Right ventricle myocardium inferior (tissue), 1 donor: ENCODE measurements around the gene KRT37. TPM values are rescaled to one million over a fixed set of nuclear protein-coding genes. Genes with fewer than 3 reads are reported as not detected.
"Not testable (repeated sequence)": the region's sequence is repeated elsewhere in the genome, so short reads cannot be mapped to it uniquely, and the experiment has no call there.

Source experiments
- ATAC-seq: fragments of 200-7000 bp; cut with Tn5 transposase; one replicate; pipeline ENCODE4 v1.9.1; 2020; ENCODE audit warnings: mild to moderate bottlenecking, moderate library complexity
- DNase-seq: peaks from one replicate; pipeline ENCODE4 v3.0.0; 2021; ENCODE audit errors: missing footprints
- intact Hi-C: fragments of 100-400 bp; cut with DNase I; formaldehyde crosslinking; loops from one replicate; pipeline ENCODE4 v1.11.0; 2022
- total RNA-seq: library from RNA; stranded (reverse); fragmentation: NEBNext Ultra II Directional; extraction: Animal tissue kit (Norgen Biotek cat#: 25700); gene quantifications from one replicate; pipeline ENCODE4 v1.2.1, GENCODE V29; 2021
- donor health status: DM: no; HTN: yes; CAD: no; lungs with severe emphysema.

KRT37 gene
- total RNA-seq, 1 donor from 2014 or later: not detected

- intact Hi-C loops: no loop called here
- ATAC-seq (no peak), DNase-seq (no peak)
Observed at GRCh38 chr17:41415411-41415810, 9.0 kb downstream of the KRT37 start.

- ATAC-seq: no peak
- intact Hi-C loops: no loop called here
- no peak for DNase-seq
Observed at GRCh38 chr17:41413982-41414381, 10.4 kb downstream of the KRT37 start.

- ATAC-seq (no peak), DNase-seq (no peak)
- intact Hi-C loops: no loop called here
Observed at GRCh38 chr17:41413353-41413957, 10.9 kb downstream of the KRT37 start.

GRCh38 chr17:41411072-41411840 lies 13.1 kb downstream of the KRT37 start:
- DNase-seq: no peak
- ATAC-seq: no peak
- intact Hi-C loops: no loop called here

- ATAC-seq (no peak), DNase-seq (no peak)
- intact Hi-C loops: loop anchor here (10.0 kb wide), 1 partner anchor 78 kb away; the partner anchor contains the start of genes KRT35 and KRT36
Observed at GRCh38 chr17:41407226-41407625, 17.2 kb downstream of the KRT37 start.

- ATAC-seq: no peak
- no peak for DNase-seq
- intact Hi-C loops: loop anchor here (10.0 kb wide), 1 partner anchor 79 kb away; the partner anchor contains the start of genes KRT35 and KRT36
Observed at GRCh38 chr17:41406205-41406604, 18.2 kb downstream of the KRT37 start.

- intact Hi-C loops: loop anchor here (10.0 kb wide), 1 partner anchor 81 kb away; the partner anchor contains the start of genes KRT35 and KRT36
- DNase-seq (no peak), ATAC-seq (no peak)
Observed at GRCh38 chr17:41404024-41404671, 20.2 kb downstream of the KRT37 start.

- DNase-seq: no peak
- intact Hi-C loops: loop anchor here (10.0 kb wide), 1 partner anchor 81 kb away; the partner anchor contains the start of genes KRT35 and KRT36
- ATAC-seq: no peak
Observed at GRCh38 chr17:41403404-41404023, 20.9 kb downstream of the KRT37 start.

- ATAC-seq: no peak
- intact Hi-C loops: loop anchor here (10.0 kb wide), 1 partner anchor 83 kb away; the partner anchor contains the start of genes KRT35 and KRT36
- no peak for DNase-seq
Observed at GRCh38 chr17:41402161-41402560, 22.2 kb downstream of the KRT37 start.

- DNase-seq (no peak), ATAC-seq (no peak)
- intact Hi-C loops: no loop called here
Observed at GRCh38 chr17:41396996-41397660, 27.3 kb downstream of the KRT37 start, which contains the start of gene KRT31. Gene KRT31, minus strand, starts transcription at chr17:41397608. Its CDS starts 69 bp downstream, at chr17:41397539.

- no peak for ATAC-seq
- intact Hi-C loops: no loop called here
Observed at GRCh38 chr17:41396340-41396739, 28.0 kb downstream of the KRT37 start.

GRCh38 chr17:41395611-41396010 lies 28.8 kb downstream of the KRT37 start:
- intact Hi-C loops: no loop called here
- no peak for ATAC-seq

More at GRCh38 chr17:41396340-41396739, 28.0 kb downstream of the KRT37 start:
- DNase-seq: no peak

GRCh38 chr17:41395044-41395443 lies 29.3 kb downstream of the KRT37 start:
- ATAC-seq, intact Hi-C loops, DNase-seq: not testable (repeated sequence)

More at GRCh38 chr17:41395611-41396010, 28.8 kb downstream of the KRT37 start:
- DNase-seq: no peak

- no peak for DNase-seq
- ATAC-seq: no peak
- intact Hi-C loops: no loop called here
Observed at GRCh38 chr17:41394254-41394996, 30.0 kb downstream of the KRT37 start.

GRCh38 chr17:41393826-41394225 lies 30.6 kb downstream of the KRT37 start:
- ATAC-seq (no peak), DNase-seq (no peak)
- intact Hi-C loops: no loop called here

GRCh38 chr17:41393294-41393693 lies 31.1 kb downstream of the KRT37 start:
- peak; percentile 84 for ATAC-seq
- DNase-seq: no peak
- intact Hi-C loops: no loop called here

GRCh38 chr17:41392278-41392677 lies 32.1 kb downstream of the KRT37 start:
- intact Hi-C loops: no loop called here
- ATAC-seq (no peak), DNase-seq (no peak)

GRCh38 chr17:41391535-41391934 lies 32.9 kb downstream of the KRT37 start:
- ATAC-seq (no peak), DNase-seq (no peak)
- intact Hi-C loops: no loop called here
